Hippocampal formation (tissue), 2 donors: ENCODE measurements around the gene DGKZ.
A peak's percentile ranks its signal among the peaks of the same experiment; 100 is the strongest.
"Not testable (repeated sequence)": the region's sequence is repeated elsewhere in the genome, so short reads cannot be mapped to it uniquely, and the experiment has no call there.

Experiments
- DNase-seq, 2 donors: peaks; one replicate each; lab custom pipeline; 2025; lab: John Stamatoyannopoulos, UW

DGKZ gene

DNA sequence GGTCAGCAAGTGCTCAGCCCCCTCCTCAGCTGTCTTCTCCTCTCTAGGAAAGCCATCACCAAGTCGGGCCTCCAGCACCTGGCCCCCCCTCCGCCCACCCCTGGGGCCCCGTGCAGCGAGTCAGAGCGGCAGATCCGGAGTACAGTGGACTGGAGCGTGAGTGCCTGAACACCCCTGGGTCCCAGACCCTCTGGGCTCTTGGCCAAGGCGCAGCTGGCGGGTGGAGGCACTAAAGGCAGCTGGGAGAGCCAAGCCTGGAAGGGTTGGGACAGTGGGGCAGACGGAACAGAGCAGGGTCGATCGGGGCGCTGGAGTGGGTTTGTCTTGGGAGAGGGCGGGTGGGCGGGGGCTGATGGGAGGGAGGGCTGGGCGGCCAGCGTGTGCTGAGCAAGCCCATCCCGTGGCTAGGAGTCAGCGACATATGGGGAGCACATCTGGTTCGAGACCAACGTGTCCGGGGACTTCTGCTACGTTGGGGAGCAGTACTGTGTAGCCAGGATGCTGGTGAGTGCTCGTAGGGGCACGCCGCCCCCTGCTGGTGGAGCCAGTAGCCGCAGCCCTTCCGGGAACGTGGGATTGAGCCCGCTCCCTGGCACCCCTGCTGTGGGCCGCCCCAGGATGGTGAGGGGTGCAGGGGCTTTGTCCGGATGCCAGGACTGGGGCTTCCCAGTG, 20.1 kb downstream of the DGKZ start:
- DNase-seq: peak in 1 of 2 donors; percentile 57

DNA sequence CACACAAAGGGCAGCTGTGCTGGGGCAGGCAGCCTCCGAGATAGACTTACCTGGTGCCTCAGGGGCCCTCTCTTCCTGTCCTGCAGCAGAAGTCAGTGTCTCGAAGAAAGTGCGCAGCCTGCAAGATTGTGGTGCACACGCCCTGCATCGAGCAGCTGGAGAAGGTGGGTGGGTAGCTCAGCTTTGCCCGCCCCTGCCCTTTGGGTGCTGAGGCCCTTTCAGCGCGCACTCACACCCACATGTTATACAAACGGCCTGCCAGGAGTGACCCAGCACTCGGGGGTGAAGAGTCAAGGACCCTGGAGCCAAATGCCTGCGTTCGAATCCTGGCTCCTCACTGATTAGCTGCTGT, 20.6 kb downstream of the DGKZ start:
- DNase-seq: no peak

- DNase-seq: no peak
Measured at GRCh38 chr11:46369458-46370152, 22.3 kb downstream of the DGKZ start.

DNA sequence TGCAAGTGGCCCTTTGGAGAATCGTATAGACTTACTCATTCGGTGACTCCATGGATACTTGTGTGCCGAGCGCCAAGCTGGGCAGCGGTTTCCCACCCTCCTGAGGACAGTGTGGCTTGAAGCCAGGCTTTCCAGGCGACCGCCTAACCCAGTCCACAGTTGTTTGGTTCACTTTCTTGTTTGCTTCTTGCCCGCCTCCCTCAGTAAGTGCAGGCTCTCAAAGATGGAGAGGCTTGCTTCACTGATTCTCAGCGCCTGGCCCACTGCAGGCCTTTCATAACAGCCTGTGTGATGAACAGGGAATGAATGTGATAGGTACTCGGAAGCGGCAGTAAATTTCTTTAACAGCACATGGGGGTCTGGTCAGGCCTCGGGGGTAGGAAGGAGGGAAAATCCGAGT, 23.0 kb downstream of the DGKZ start:
- DNase-seq: no peak

GRCh38 chr11:46371262-46371661, 24.0 kb downstream of the DGKZ start:
- not testable (repeated sequence) for DNase-seq

DNA sequence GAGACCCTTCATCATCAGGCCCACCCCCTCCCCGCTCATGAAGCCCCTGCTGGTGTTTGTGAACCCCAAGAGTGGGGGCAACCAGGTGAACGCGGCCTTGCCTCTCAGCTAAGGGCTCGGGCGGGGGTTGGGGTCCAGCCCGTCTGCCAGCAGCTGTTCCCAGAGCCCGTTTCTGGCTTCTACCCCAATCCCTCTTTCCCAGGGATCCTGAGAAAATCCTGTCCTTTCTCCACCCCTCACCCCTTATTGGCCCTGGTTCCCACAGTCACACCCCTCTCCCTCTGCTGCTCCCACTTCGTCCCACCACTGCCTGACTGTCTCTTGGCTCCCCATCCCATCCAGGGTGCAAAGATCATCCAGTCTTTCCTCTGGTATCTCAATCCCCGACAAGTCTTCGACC, 24.8 kb downstream of the DGKZ start:
- DNase-seq: no peak

- not testable (repeated sequence) for DNase-seq
Measured at GRCh38 chr11:46372501-46372900, 25.2 kb downstream of the DGKZ start.

- DNase-seq: no peak
Measured at GRCh38 chr11:46373787-46374740, 26.8 kb downstream of the DGKZ start.

DNA sequence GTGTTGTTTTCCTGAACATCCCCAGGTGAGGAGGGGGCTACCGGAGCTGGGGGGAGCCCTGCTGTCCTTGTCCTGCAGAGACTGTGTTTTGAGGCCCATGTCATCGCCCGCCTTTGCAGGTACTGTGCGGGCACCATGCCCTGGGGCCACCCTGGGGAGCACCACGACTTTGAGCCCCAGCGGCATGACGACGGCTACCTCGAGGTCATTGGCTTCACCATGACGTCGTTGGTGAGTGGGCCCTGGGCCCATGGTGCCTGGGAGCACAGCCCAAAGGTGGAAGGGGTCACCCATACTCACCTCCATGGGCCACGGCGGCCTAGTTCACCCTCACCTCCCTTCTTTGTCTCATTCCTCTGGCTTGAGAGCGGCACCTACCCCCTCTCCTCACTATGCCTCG, 27.6 kb downstream of the DGKZ start:
- no peak for DNase-seq

GRCh38 chr11:46375392-46376101, 28.3 kb downstream of the DGKZ start:
- DNase-seq: no peak

GRCh38 chr11:46376258-46377050, 29.2 kb downstream of the DGKZ start:
- DNase-seq: no peak

DNA sequence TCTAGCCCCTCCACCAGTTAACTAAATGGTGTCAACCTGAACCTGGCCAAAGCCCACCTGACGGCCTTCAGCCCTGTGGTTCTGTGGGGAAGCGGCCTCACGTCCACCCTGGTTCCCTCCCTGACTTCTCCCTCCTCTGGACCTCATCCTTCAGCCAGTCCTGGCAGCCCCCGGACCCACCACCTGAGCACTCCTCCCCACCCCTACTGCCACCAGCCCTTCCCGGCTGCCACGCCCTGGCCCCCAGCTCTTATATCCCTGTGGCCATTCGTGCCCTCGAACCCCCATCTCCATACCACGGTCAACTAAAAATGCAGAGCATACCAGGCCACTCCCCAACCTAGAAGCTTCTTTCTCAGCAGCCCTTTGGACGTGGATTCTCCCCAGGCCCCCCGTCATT, 30.0 kb downstream of the DGKZ start:
- no peak for DNase-seq

- DNase-seq: no peak
Measured at GRCh38 chr11:46377831-46378230, 30.6 kb downstream of the DGKZ start.

GRCh38 chr11:46378296-46378695, 31.0 kb downstream of the DGKZ start:
- no peak for DNase-seq

GRCh38 chr11:46378811-46379481, 31.7 kb downstream of the DGKZ start:
- DNase-seq: no peak

DNA sequence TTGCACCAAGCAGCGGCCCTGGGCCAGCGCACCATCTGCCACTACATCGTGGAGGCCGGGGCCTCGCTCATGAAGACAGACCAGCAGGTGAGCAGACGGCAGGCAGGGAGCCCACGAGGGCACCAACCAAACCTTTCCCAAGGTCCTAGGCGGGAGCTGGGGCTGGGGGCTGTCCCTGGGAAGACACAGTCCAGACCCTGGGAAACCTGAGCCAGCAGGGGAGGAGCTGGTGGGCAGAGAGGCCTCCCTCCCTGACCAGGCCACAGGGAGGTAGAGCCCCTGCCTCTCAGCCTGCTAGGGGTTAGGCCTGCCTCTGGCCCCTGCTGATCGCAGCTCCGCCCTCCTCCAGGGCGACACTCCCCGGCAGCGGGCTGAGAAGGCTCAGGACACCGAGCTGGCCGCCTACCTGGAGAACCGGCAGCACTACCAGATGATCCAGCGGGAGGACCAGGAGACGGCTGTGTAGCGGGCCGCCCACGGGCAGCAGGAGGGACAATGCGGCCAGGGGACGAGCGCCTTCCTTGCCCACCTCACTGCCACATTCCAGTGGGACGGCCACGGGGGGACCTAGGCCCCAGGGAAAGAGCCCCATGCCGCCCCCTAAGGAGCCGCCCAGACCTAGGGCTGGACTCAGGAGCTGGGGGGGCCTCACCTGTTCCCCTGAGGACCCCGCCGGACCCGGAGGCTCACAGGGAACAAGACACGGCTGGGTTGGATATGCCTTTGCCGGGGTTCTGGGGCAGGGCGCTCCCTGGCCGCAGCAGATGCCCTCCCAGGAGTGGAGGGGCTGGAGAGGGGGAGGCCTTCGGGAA, 32.4 kb downstream of the DGKZ start:
- DNase-seq: not testable (repeated sequence)

DNA sequence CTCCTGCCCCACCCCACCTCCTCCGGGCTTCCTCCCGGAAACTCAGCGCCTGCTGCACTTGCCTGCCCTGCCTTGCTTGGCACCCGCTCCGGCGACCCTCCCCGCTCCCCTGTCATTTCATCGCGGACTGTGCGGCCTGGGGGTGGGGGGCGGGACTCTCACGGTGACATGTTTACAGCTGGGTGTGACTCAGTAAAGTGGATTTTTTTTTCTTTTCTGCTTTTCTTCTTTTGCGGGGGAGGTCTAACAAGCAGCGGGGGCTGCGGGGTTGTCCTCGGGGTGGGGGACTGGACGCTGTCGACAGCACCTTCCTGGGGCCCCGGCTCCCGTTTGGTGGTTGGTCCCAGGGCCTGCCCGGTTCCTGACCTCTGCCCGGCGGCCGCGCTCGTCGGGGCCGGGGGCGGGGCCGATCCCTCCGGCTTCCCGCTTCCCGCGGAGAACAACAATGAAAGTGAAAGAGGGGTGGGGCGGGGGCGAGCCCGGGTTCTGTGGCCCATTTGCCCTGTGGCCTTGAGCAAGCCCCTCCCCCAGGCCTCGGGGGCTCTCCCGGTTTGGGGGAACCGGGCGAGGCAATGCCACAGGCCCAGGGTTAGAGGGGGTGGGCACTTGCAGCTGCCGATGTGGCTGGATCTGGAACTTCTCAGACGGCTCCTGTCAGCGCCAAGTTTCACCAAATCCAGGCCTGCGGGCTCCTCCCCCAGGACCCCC, 33.2 kb downstream of the DGKZ start:
- DNase-seq: no peak

- DNase-seq: no peak
Measured at GRCh38 chr11:46381048-46381818, 34.0 kb downstream of the DGKZ start, which contains the start of gene MDK. Gene MDK (plus strand): TSS chr11:46381669. CDS start chr11:46382058, 389 bp downstream.
